Suppressor macrophage treated with lipopolysaccharide for 4 hours (primary cell): Measurements from ENCODE around the gene DAAM2.

Experiments
- DNase-seq: peaks from one replicate; pipeline ENCODE4 v3.0.0-alpha.2; 2020

The DAAM2 gene

DNA sequence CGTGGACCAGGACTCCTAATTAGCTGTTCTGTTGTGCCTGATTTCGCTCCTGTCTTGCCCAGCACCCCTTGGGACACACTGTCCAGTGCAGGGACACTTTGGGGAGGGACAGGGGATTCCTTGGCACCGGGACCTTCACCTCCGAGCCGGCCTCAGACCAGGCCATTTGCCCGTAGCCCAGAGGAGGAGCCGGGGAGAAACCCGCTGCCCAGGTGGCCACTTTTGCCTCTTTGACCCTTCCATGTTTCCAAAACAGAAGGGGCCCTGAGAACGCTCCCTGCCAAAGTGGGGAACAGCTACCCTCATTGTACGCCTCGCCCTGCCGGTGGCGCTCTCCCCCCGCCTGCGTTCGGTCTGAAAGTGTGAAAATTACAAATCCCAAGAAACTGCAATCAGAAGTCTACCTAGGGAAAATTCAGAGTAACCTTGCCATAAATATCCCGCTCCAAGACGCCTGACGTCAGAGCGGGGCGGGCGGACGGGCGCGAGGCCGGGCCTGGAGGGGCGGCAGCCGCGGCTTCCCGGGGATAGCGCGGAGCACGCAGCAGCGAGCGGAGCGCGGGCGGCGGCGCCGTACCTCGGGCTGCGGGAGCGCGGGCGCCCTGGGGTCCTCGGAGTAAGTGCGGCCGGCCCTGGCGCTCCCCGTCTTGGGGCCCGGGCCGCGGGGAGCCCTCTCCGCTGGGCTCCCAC, at the start of gene DAAM2:
Gene DAAM2, plus strand, starts transcription at position 527 of the 690 bp plus-strand sequence. CDS start 63,927 bp downstream, outside the sequence.
- no peak for DNase-seq

GRCh38 chr6:39746795-39747194, 45.4 kb upstream of the DAAM2 start:
- no peak for DNase-seq

DNA sequence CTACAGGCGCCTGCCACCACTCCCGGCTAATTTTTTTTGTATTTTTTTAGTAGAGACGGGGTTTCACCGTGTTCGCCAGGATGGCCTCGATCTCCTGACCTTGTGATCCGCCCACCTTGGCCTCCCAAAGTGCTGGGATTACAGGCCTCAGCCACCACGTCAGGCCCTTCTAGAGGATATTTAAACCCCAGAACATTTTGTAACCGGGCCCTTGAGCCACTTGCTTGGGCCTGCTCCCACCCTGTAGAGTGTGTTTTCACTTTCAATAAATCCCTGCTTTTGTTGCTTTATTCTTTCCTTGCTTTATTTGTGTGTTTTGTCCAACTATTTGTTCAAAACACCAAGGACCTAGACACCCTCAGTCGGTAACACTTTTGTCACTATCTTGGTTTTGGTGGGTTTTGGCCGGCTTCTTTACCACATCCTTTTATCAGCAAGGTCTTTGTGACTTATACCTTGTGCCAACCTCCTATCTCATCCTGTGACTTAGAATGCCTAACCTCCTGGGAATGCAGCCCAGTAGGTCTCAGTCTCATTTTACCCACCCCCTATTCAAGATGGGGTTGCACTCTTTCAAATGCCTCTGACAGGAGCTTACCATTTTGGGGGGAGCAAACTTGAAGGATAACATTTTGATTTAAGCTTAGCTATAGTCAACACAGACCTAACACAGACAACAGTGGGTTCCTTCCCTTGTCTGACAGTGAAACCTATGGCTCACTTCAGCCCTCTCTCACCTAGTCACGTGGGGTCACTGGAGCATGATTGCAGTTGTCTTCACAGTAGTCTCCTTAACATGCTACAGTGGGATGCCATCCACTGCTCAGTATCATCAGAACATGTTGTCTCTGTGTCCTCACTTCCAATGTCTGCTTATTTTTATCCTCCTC, 39.1 kb upstream of the DAAM2 start:
- DNase-seq, result no peak

- DNase-seq, result no peak
Measured at GRCh38 chr6:39753725-39754045, 38.5 kb upstream of the DAAM2 start.

GRCh38 chr6:39754514-39755115, 37.6 kb upstream of the DAAM2 start:
- no peak for DNase-seq

DNA sequence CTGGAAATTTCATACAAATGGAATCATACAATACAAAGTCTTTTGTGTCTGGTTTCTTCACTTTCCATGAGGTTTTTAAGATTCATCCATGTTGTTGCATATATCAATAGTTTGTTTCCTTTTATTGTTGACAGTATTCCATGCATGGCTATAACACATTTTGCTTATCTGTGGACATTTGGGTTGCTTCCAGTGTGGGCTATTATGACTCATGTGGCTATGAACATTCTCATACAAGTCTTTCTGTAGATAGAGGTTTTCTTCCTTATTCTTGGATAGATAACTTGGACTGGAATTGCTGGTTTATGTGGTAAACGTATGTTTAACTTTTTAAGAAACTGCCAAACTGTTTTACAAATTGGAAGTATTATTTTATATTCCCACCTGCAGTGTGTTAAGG, 36.9 kb upstream of the DAAM2 start:
- no peak for DNase-seq

- DNase-seq, result no peak
Measured at GRCh38 chr6:39756582-39756981, 35.6 kb upstream of the DAAM2 start.

DNA sequence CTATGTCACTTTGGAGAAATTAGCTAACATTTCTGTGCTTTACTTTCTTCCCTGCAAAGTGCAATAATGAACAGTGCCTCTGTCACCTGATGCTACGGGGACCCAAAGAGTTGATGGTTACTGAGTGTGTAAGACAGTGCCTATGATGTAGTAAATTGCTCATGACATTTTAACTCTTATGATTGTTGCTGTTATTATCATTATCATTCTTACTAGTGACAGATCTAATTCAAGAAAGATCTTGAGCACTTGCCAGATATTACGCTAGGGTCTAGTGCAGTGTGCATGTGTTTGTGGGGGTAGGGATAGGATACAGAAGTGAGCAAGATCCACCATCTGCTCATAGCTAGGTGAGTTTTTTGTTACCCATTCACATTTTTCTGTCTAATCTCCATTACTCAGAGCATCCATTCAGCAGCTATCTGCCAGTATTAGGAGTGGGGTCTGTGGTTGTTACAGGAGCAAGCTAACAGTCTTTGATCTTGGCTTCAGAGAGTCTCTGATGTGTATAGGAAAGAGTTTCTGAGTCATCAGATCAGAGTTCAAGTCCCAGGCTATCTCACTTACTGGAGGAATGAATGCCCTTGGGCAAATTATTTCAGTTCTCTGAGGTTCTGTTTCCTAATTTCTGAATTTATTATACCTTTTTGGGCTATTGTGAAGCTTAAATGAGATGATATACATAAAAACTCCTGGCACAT, 33.1 kb upstream of the DAAM2 start:
- no peak for DNase-seq

DNA sequence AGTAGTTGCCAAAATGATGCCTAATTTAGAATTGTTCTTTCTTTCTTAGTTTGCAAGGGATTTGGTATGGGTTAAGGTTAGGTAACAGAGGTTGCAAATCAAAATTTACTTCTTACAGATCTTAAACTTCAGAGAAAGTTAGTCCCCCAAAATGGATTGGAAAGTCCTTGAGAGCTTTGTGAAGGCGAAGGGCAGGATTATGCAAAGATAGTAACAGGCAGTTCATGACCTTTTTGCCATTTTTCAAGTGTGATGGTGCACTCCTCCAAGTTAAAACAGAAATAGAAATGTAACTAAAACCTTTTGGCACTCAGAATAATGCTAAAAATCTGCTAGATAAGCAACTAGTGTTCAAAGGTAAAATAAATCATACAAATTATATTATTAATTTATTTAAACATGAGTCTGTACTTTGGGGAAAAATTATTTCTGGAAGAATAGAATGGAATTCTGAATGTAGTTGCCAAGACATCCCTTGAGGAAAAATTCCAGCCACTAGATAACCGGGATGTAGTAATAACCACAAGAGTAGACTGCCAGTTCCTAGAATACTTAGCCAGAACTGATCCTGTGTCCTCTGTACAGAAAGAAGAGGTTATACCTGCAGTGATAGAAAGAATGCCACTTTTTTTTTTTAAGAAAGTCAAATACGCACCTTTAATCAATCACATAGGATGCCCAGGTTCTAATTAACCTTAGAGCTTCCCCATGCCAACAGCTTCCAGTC, 31.8 kb upstream of the DAAM2 start:
- no peak for DNase-seq

DNA sequence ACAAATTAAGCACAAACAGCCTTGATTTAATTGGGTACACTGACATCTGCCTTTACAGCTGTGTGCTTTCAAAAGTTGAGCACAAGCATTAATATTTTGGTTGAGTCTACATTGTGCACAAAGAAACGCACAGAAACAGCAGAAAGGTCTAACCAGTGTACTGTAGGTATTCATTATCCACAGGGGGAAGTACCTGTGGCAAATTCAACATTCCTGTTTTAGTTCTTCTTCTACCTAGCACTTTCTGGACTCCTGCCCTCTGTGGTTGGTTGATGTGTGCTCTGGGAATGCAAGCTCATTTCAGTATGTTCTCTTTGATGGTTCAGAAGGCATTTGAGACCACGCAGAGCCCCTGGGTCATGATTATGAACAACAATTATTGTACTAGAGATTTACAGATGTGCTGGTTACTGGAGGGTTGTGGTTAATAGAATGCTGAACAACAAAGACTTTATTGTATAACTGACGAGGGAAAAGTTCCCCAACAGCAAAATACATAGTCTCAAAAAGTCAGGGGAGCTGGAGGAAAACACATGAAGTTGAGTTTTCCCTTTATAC, 26.6 kb upstream of the DAAM2 start:
- no peak for DNase-seq

GRCh38 chr6:39769012-39769411, 23.2 kb upstream of the DAAM2 start:
- no peak for DNase-seq

DNA sequence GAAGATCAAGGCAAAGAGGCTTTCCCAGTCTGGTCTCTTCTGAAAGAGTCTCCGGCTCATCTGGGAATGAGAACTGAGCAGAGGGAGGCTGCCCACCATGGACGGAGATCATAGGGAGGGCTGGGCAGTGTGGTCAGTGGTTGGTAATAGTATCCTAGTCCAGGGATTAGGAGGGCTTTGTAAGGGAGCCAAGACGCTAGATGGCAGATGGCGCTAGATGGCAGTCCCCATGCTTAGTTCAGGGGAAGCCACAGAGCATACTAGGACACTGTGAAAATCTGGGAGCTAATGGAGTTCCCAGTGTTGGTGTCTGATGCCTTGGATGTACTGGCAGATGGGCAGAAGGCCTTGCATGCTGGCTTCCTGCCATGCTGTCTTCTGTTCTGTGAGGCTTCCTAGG, 21.7 kb upstream of the DAAM2 start:
- DNase-seq, result no peak

DNA sequence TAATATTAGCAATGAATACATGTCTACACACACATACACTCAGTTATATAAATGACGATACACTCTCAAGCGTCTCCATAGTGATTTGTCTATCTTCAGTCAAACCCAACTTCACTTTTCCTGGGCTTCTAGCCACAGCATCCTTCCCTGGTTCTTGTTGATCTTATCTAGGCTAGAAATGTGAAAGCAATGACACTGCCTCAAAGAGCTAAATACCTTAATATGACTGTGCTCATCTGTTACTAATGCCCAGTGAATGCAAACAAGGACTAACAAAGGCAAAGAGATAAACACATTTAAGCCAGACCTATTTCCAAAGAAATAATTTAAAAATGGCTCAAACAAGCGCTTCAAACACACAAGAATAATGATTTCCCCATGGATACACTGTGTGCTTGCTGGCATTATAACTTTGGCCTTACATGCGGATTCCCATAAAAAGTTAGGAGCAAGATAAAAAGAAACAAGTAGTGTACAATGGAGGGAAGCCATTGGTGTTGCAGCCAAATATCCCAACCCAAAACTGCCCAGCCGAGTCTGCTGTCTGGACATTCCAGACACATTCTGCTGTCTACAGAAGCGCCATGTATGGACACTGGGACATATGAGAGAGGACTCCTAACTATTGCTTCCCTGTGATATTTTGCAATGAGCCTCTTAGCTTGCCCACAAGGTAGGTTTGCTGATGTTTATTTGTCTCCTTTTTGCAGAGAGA, 19.5 kb upstream of the DAAM2 start:
- no peak for DNase-seq

DNA sequence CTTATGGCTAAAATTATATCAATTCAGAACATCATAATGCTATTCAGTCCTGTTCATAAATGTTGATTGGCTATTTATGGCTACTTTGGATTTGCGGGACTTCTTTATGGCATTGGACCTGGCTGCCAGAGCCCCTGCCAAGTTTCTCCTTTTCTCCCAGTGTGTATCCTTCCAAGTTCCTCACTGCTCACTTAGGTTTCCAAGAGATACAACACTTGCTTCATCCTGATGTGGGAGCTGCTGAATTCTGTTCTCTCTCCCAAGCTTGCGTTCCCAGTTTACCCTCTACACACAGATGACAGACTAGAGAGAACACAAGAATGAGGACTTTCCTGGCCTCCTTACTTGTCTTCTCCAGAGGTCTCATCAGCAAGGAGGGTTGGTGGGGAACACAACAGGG, 18.4 kb upstream of the DAAM2 start:
- DNase-seq, result no peak

DNA sequence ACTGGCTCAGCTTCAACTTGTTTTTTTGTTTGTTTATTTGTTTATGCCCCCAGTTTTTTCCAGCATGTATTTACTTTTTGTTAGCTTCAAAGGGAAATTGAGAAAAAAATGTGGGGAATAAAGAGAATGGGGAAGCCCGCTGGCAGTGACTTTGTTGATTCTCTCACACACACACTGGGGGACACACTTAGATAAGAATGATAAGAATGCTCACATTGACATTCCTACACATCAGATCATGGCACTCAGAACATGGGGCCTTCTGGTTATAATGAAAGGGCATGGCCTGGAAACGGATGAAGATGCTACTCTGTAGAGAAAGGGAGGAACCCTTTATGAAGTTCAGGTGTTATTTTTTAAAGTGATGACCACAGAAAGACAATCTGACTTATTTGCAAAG, 15.6 kb upstream of the DAAM2 start:
- DNase-seq, result no peak

DNA sequence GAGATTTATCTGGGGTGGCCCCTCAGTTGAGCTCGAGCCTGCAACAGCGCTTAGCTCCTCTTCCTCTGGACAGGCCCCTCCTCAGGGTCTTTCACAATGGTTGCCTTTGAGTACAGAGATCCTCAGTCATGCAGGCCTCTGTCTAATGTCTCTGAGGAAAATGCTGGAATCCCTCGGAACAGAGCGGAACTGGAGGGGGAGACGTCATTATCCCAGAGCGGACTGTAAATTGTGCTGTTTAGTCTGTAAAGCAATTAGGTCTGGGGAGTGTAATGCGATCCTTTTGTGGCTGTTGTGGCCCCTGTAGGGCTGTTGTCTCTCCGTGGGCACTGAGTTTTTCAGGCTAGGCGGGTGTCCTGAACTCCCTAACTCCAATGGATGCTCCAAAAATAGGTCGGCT, 15.0 kb upstream of the DAAM2 start:
- DNase-seq, result no peak

DNA sequence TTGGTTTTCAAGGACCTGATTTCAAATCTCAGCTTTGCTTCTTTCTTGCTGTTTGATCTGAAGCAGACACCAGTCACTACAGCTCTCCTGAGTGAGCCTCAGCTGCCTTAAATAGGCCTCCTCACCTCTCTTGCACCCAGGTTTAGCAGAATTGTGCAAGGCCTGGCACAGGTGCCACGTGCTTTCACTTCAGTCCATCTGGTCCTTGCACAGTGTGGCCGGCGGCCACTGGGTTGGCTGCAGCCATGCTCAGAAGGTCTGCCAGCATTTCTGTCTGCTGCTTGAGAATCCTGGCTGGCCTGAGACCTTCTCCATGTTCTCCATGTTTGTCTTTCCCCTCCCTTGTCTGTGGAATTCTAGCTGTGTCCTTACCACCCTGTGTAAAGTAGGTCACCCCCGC, 14.5 kb upstream of the DAAM2 start:
- DNase-seq, result no peak

DNA sequence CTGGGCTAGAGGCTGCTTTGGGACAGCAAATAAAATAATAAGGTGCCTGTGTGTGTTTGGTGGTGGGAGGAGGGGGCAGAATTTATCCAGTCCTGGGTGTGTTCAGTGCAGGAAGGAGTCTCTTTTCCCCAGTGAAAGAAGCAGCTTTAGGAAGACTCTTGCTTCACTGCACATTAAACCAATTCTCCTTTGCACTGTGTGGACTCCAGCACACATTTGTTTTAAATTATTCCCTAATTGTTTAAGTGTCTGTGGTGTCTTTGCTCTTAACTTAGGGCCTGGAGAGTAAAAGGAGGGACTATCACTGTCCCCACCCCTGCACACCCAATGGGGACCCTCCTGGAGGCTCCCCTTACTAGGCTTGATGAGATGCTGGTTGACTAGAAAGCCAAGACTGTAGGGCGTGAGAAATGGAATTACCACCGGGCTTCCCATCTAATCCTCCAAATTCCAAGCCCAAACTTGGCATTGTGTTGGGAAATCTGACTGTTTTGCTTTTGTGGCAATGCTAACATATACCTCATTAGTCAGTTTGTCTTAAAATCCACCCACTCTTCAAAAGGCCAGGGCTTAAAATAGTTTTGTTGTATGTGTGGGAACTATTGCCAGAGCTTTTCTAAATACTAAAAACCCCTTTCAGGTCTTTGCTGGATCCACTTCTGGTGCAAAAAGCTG, 13.5 kb upstream of the DAAM2 start:
- no peak for DNase-seq

- DNase-seq, result no peak
Measured at GRCh38 chr6:39785281-39785680, 6.9 kb upstream of the DAAM2 start.

GRCh38 chr6:39786649-39787048, 5.5 kb upstream of the DAAM2 start:
- DNase-seq, result no peak

GRCh38 chr6:39787322-39787721, 4.9 kb upstream of the DAAM2 start:
- DNase-seq, result no peak
